GM19455 (cell line): ENCODE measurements around the gene ERMAP.
"Not testable (repeated sequence)": the region's sequence is repeated elsewhere in the genome, so short reads cannot be mapped to it uniquely, and the experiment has no call there.

ENCODE experiments used
- ATAC-seq: cut with Tn5 transposase; IDR thresholded peaks from one replicate; pipeline ENCODE4 v1.9.1; 2021; ENCODE audit not compliant: unreplicated experiment

The ERMAP gene

GRCh38 chr1:42841440-42842147 is 24.7 kb downstream of the ERMAP start:
- no peak for ATAC-seq

- no peak for ATAC-seq
These were observed 27.7 kb downstream of the ERMAP start for GRCh38 chr1:42844592-42845140.

- no peak for ATAC-seq
These were observed 28.3 kb downstream of the ERMAP start for GRCh38 chr1:42845193-42845592.

GRCh38 chr1:42845866-42846256 is 28.9 kb downstream of the ERMAP start:
- peak; percentile 24 for ATAC-seq

GRCh38 chr1:42846257-42847110 is 29.6 kb downstream of the ERMAP start, which contains the start of gene ZNF691:
Gene ZNF691, plus strand, starts transcription at chr1:42846613. Its CDS starts 3,046 bp downstream, at chr1:42849659.
- peak; percentile 92 for ATAC-seq

- no peak for ATAC-seq
These were observed 30.2 kb downstream of the ERMAP start for GRCh38 chr1:42847111-42847595.

GRCh38 chr1:42847721-42848460 is 31.0 kb downstream of the ERMAP start:
- no peak for ATAC-seq

GRCh38 chr1:42848823-42849537 is 32.1 kb downstream of the ERMAP start:
- ATAC-seq = no peak

- no peak for ATAC-seq
These were observed 33.0 kb downstream of the ERMAP start for GRCh38 chr1:42849944-42850343.

GRCh38 chr1:42851420-42851819 is 34.5 kb downstream of the ERMAP start:
- no peak for ATAC-seq

- no peak for ATAC-seq
These were observed 35.2 kb downstream of the ERMAP start for GRCh38 chr1:42851960-42852607.

GRCh38 chr1:42852608-42852980 is 35.7 kb downstream of the ERMAP start:
- no peak for ATAC-seq

- no peak for ATAC-seq
These were observed 36.4 kb downstream of the ERMAP start for GRCh38 chr1:42853116-42853884.

- ATAC-seq = not testable (repeated sequence)
These were observed 39.6 kb downstream of the ERMAP start for GRCh38 chr1:42856554-42856953.

- not testable (repeated sequence) for ATAC-seq
These were observed 42.4 kb downstream of the ERMAP start for GRCh38 chr1:42859366-42859765.

GRCh38 chr1:42860339-42861013 is 43.6 kb downstream of the ERMAP start:
- ATAC-seq = no peak

GRCh38 chr1:42861014-42861399 is 44.1 kb downstream of the ERMAP start:
- ATAC-seq = no peak

- no peak for ATAC-seq
These were observed 49.6 kb downstream of the ERMAP start for GRCh38 chr1:42866549-42866948.

- not testable (repeated sequence) for ATAC-seq
These were observed 51.5 kb downstream of the ERMAP start for GRCh38 chr1:42868466-42868865.
